ENCODE results near the gene SMARCAL1.

DNA sequence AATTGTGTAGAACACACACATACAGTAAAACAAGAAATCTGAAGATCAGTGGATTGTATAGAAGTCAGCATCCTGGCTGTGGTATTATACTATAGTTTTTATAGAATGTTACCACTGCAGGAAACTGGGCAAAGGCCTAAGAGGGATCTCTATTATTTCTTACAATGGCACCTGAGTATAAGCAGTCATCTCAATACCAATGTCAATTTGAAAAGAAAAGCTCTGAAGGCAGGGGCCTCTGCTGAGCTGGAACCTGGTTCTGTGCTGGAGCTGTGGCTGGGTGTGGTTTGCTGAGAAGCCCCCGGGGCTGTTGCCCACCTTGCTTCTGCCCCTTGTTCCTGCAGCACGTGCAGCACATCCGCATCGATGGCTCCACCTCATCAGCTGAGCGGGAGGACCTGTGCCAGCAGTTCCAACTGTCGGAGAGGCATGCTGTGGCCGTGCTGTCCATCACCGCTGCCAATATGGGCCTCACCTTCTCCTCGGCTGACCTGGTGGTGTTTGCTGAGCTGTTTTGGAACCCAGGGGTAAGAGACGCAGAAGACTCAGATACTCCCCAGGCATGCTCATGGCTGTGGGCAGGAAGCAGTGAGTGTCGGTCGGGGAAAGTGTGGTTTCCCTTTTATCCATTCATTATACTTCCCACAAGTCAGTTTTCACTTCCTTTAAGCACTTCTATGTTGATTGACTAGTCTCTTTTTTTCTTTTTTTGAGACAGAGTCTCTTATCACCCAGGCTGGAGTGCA is 62.8 kb downstream of the SMARCAL1 start:
- TF ChIP-seq, protein P1, sequence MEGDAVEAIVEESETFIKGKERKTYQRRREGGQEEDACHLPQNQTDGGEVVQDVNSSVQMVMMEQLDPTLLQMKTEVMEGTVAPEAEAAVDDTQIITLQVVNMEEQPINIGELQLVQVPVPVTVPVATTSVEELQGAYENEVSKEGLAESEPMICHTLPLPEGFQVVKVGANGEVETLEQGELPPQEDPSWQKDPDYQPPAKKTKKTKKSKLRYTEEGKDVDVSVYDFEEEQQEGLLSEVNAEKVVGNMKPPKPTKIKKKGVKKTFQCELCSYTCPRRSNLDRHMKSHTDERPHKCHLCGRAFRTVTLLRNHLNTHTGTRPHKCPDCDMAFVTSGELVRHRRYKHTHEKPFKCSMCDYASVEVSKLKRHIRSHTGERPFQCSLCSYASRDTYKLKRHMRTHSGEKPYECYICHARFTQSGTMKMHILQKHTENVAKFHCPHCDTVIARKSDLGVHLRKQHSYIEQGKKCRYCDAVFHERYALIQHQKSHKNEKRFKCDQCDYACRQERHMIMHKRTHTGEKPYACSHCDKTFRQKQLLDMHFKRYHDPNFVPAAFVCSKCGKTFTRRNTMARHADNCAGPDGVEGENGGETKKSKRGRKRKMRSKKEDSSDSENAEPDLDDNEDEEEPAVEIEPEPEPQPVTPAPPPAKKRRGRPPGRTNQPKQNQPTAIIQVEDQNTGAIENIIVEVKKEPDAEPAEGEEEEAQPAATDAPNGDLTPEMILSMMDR (conservative IDR thresholded peaks at IDR 0.05), result no peak
- TF ChIP-seq EZH2 (IDR thresholded peaks at IDR 0.05; ENCODE audit: low read depth), result no peak

All from PC-9 (cell line).